Gastrocnemius medialis (tissue), 4 donors: Measurements from ENCODE around the gene DOK5. TPM values are rescaled to one million over a fixed set of nuclear protein-coding genes. Genes with fewer than 3 reads are reported as not detected.
"Not testable (repeated sequence)": the region's sequence is repeated elsewhere in the genome, so short reads cannot be mapped to it uniquely, and the experiment has no call there.

ENCODE experiments used
- ATAC-seq, 2 donors: fragments of 150-250 bp; one replicate each; pipeline ENCODE4 v1.9.1; 2016
- DNase-seq, 2 donors: peaks; one replicate each; pipeline ENCODE4 v3.0.0-alpha.2; 2019
- H3K27ac ChIP-seq, 4 donors: fragments of 200-600 bp; sonication (generic); 1 replicate in 1 of 4; 2 replicates in 3 of 4; pipeline ENCODE4 v1.5.1; 2016 to 2018; ENCODE audit warnings: mild to moderate bottlenecking in 2 of 4, moderate library complexity in 1 of 4
- H3K27me3 ChIP-seq, 3 donors: fragments of 200-600 bp; sonication (generic) in 2 of 3; 1 replicate in 1 of 3; 2 replicates in 2 of 3; pipeline versions ENCODE4 v1.5.1 to v1.6.0; 2016 to 2019; ENCODE audit warnings: mild to moderate bottlenecking in 1 of 3, moderate library complexity in 1 of 3
- H3K36me3 ChIP-seq, 2 donors: fragments of 200-600 bp; sonication (generic) in 1 of 2; one replicate each; pipeline ENCODE4 v1.5.1; 2017 to 2018
- H3K4me1 ChIP-seq, 2 donors: fragments of 200-600 bp; sonication (generic) in 1 of 2; one replicate each; pipeline ENCODE4 v1.5.1; 2016 to 2017; ENCODE audit warnings: mild to moderate bottlenecking in 2 of 2
- H3K4me3 ChIP-seq, 4 donors: fragments of 200-600 bp; sonication (generic) in 3 of 4; 1 replicate in 1 of 4; 2 replicates in 3 of 4; pipeline ENCODE4 v1.5.1; 2016 to 2019; ENCODE audit warnings: mild to moderate bottlenecking in 2 of 4
- H3K9me3 ChIP-seq, 3 donors: fragments of 200-600 bp; sonication (generic) in 2 of 3; 1 replicate in 1 of 3; 2 replicates in 2 of 3; pipeline ENCODE4 v1.5.1; 2016 to 2019
- CTCF ChIP-seq, 5 experiments: fragments of 450-650 bp in 3 of 5; fragments of 200-600 bp in 2 of 5; sonication (generic) in 2 of 5; IDR thresholded peaks in 4 of 5; conservative IDR thresholded peaks in 1 of 5; 1 replicate in 4 of 5; 2 replicates in 1 of 5; pipeline ENCODE4 v1.5.1; 2016 to 2019; ENCODE audit warnings: antibody characterized with exemption in 5 of 5, mild to moderate bottlenecking in 3 of 5, moderate library complexity in 3 of 5
- POLR2A ChIP-seq, 2 donors: fragments of 450-650 bp; IDR thresholded peaks; one replicate each; pipeline ENCODE4 v1.6.1; 2017; ENCODE audit warnings: antibody characterized with exemption in 2 of 2, mild to moderate bottlenecking in 2 of 2, moderate library complexity in 2 of 2
- in situ Hi-C, 4 donors: fragments of 200-750 bp; cut with MboI; loops; one replicate each; pipeline versions ENCODE4 v1.15.0 to v1.8.0; 2017; ENCODE audit warnings: low sequenced_read_pairs in 4 of 4
- intact Hi-C: fragments of 100-400 bp; cut with DNase I; formaldehyde crosslinking; loops from one replicate; pipeline ENCODE4 v1.15.1; 2023; ENCODE audit warnings: low total_unique reads
- total RNA-seq, 4 donors: library from RNA; depleted of rRNA; stranded (reverse); fragments of >200 nt; gene quantifications; one replicate each; pipeline versions ENCODE4 v1.1.0 to v1.2.3, GENCODE V29; 2016

DOK5 gene
- total RNA-seq, 4 donors from 2014 or later: 1.2 to 12.7 (median 7.4) TPM

- H3K4me1 ChIP-seq: peaks cover 9 to 16% of the 10 kb centered on the region in 2 donors
- TF ChIP-seq CTCF (IDR thresholded peaks at IDR 0.05 in 4 of 5, conservative IDR thresholded peaks at IDR 0.05 in 1 of 5) (no peak), POLR2A (IDR thresholded peaks at IDR 0.05) (no peak)
- H3K4me3 ChIP-seq: peak overlapping the region; percentile 72 to 85 (median 80)
- ATAC-seq (peak in 1 of 2 donors; percentile 6), DNase-seq (no peak)
- in situ Hi-C loops (loop anchor here in 2 of 4 donors (25.0 kb wide), 1 partner anchor 162 kb away; no protein-coding TSS in a partner anchor), intact Hi-C loops (loop anchor here (5.0 to 10.0 kb wide), 2 partner anchors 150 to 258 kb away; no protein-coding TSS in a partner anchor)
- H3K27me3 ChIP-seq: no peaks in the 10 kb centered on the region
- H3K27ac ChIP-seq: peak overlapping the region; percentile 66 to 80 (median 68)
- no peaks in the 10 kb centered on the region for H3K9me3 ChIP-seq
- no peaks in the 10 kb centered on the region for H3K36me3 ChIP-seq
Observed at GRCh38 chr20:54474866-54475265, 527 bp upstream of the DOK5 start.

GRCh38 chr20:54476169-54477009, 996 bp downstream of the DOK5 start:
- Histone ChIP-seq H3K4me1 (peaks cover 9 to 11% of the 10 kb centered on the region in 2 donors), H3K27ac (peak overlapping the region; percentile 66 to 80 (median 68)), H3K36me3 (no peaks in the 10 kb centered on the region), H3K4me3 (peak overlapping the region; percentile 72 to 85 (median 80)), H3K27me3 (no peaks in the 10 kb centered on the region), H3K9me3 (no peaks in the 10 kb centered on the region)
- no peak for TF ChIP-seq CTCF (IDR thresholded peaks at IDR 0.05 in 4 of 5, conservative IDR thresholded peaks at IDR 0.05 in 1 of 5)
- no peak for TF ChIP-seq POLR2A (IDR thresholded peaks at IDR 0.05)
- in situ Hi-C loops (no loop called here), intact Hi-C loops (loop anchor here (5.0 to 10.0 kb wide), 2 partner anchors 148 to 259 kb away; no protein-coding TSS in a partner anchor)
- DNase-seq (no peak), ATAC-seq (peak; percentile 21 to 54)

- H3K4me1 ChIP-seq: peaks cover 9 to 11% of the 10 kb centered on the region in 2 donors
- TF ChIP-seq POLR2A (IDR thresholded peaks at IDR 0.05) (no peak), CTCF (IDR thresholded peaks at IDR 0.05 in 4 of 5, conservative IDR thresholded peaks at IDR 0.05 in 1 of 5) (no peak)
- no peaks in the 10 kb centered on the region for H3K27me3 ChIP-seq
- no peak for ATAC-seq
- peak overlapping the region in 2 of 4 donors; percentile 75 to 84 for H3K4me3 ChIP-seq
- in situ Hi-C loops: no loop called here
- no peak for DNase-seq
- H3K36me3 ChIP-seq: no peaks in the 10 kb centered on the region
- intact Hi-C loops: loop anchor here (5.0 to 10.0 kb wide), 2 partner anchors 147 to 260 kb away; no protein-coding TSS in a partner anchor
- no peak overlapping the region for H3K27ac ChIP-seq
- no peaks in the 10 kb centered on the region for H3K9me3 ChIP-seq
Observed at GRCh38 chr20:54477191-54477955, 2.0 kb downstream of the DOK5 start.

GRCh38 chr20:54479138-54479906, 3.9 kb downstream of the DOK5 start:
- TF ChIP-seq CTCF (IDR thresholded peaks at IDR 0.05 in 4 of 5, conservative IDR thresholded peaks at IDR 0.05 in 1 of 5) (no peak), POLR2A (IDR thresholded peaks at IDR 0.05) (no peak)
- peaks cover 9 to 11% of the 10 kb centered on the region in 2 donors for H3K4me1 ChIP-seq
- intact Hi-C loops: loop anchor here (5.0 to 10.0 kb wide), 2 partner anchors 145 to 262 kb away; no protein-coding TSS in a partner anchor
- no peaks in the 10 kb centered on the region for H3K36me3 ChIP-seq
- in situ Hi-C loops: no loop called here
- H3K4me3 ChIP-seq: no peak overlapping the region
- no peaks in the 10 kb centered on the region for H3K9me3 ChIP-seq
- no peak overlapping the region for H3K27ac ChIP-seq
- ATAC-seq: no peak
- no peaks in the 10 kb centered on the region for H3K27me3 ChIP-seq
- no peak for DNase-seq

- DNase-seq, H3K27me3 ChIP-seq, H3K27ac ChIP-seq, ATAC-seq, H3K36me3 ChIP-seq, H3K4me3 ChIP-seq, H3K9me3 ChIP-seq, in situ Hi-C loops: not testable (repeated sequence)
- H3K4me1 ChIP-seq: peaks cover 9 to 11% of the 10 kb centered on the region in 2 donors
- intact Hi-C loops: loop anchor here (5.0 to 10.0 kb wide), 2 partner anchors 145 to 263 kb away; no protein-coding TSS in a partner anchor
Observed at GRCh38 chr20:54479937-54480336, 4.5 kb downstream of the DOK5 start.
